Endometrium (tissue), 2 donors: ENCODE results near the gene FARP2.

Experiments used
- FAIRE-seq: peaks from 2 replicates; lab custom pipeline; 2012; peaks lifted over from hg19 to GRCh38; lab: Jason Lieb, UNC
- donor health status: control.
- donor health status: control.

The FARP2 gene

GRCh38 chr2:241460631-241461030 lies 104.5 kb downstream of the FARP2 start:
- FAIRE-seq = no peak

- no peak for FAIRE-seq
Observed at GRCh38 chr2:241461693-241462677, 105.9 kb downstream of the FARP2 start.

- no peak for FAIRE-seq
Observed at GRCh38 chr2:241463276-241464135, 107.4 kb downstream of the FARP2 start.

GRCh38 chr2:241465543-241465942 lies 109.5 kb downstream of the FARP2 start:
- no peak for FAIRE-seq

- FAIRE-seq = no peak
Observed at GRCh38 chr2:241466230-241466629, 110.1 kb downstream of the FARP2 start.

- no peak for FAIRE-seq
Observed at GRCh38 chr2:241467777-241468475, 111.8 kb downstream of the FARP2 start.

- FAIRE-seq = no peak
Observed at GRCh38 chr2:241468476-241468781, 112.3 kb downstream of the FARP2 start.

- FAIRE-seq = no peak
Observed at GRCh38 chr2:241469746-241470145, 113.7 kb downstream of the FARP2 start.

- FAIRE-seq = no peak
Observed at GRCh38 chr2:241473399-241473798, 117.3 kb downstream of the FARP2 start.

GRCh38 chr2:241475267-241475666 lies 119.2 kb downstream of the FARP2 start:
- FAIRE-seq = no peak

- FAIRE-seq = no peak
Observed at GRCh38 chr2:241478166-241478565, 122.1 kb downstream of the FARP2 start.

GRCh38 chr2:241479026-241479898 lies 123.2 kb downstream of the FARP2 start:
- no peak for FAIRE-seq

GRCh38 chr2:241481687-241482086 lies 125.6 kb downstream of the FARP2 start:
- FAIRE-seq = no peak

GRCh38 chr2:241482126-241482955 lies 126.3 kb downstream of the FARP2 start:
- no peak for FAIRE-seq

- FAIRE-seq = no peak
Observed at GRCh38 chr2:241483305-241483704, 127.2 kb downstream of the FARP2 start.

GRCh38 chr2:241485172-241485911 lies 129.3 kb downstream of the FARP2 start:
- FAIRE-seq = no peak

- FAIRE-seq = no peak
Observed at GRCh38 chr2:241489088-241489487, 133.0 kb downstream of the FARP2 start.

- FAIRE-seq = no peak
Observed at GRCh38 chr2:241489733-241490680, 133.9 kb downstream of the FARP2 start.
